Skeletal muscle satellite cell (primary cell): ENCODE data around the gene PRKAG2.

Source experiments
- H3K27me3 ChIP-seq: 2 replicates; pipeline ENCODE4 v1.7.0; 2013; ENCODE audit warnings: low read length; ENCODE audit not compliant: control insufficient read depth, insufficient read depth
- H3K36me3 ChIP-seq: 2 replicates; pipeline ENCODE4 v1.7.0; 2013; ENCODE audit warnings: mild to moderate bottlenecking, control low read depth, low read length; ENCODE audit not compliant: insufficient read depth
- H3K4me1 ChIP-seq: 2 replicates; pipeline ENCODE4 v1.7.0; 2013; ENCODE audit warnings: low read length; ENCODE audit not compliant: control insufficient read depth, insufficient read depth
- H3K4me2 ChIP-seq: 2 replicates; pipeline ENCODE4 v1.7.0; 2013; ENCODE audit warnings: mild to moderate bottlenecking, low read length
- H3K4me3 ChIP-seq: 2 replicates; pipeline ENCODE4 v1.7.0; 2013; ENCODE audit warnings: low read length
- H3K9ac ChIP-seq: 2 replicates; pipeline ENCODE4 v1.7.0; 2013; ENCODE audit warnings: mild to moderate bottlenecking, low read depth, low read length, moderate library complexity
- H3K9me3 ChIP-seq: replicated peaks from 2 replicates; pipeline ENCODE4 v1.7.0; 2013; ENCODE audit warnings: mild to moderate bottlenecking, control low read depth, low read length

PRKAG2 gene

GRCh38 chr7:151891753-151892152, 14.8 kb upstream of the PRKAG2 start:
- Histone ChIP-seq H3K9me3 (no peaks in the 10 kb centered on the region), H3K27me3 (peaks cover 66% of the 10 kb centered on the region), H3K9ac (no peak overlapping the region), H3K4me1 (no peaks in the 10 kb centered on the region), H3K4me2 (no peak overlapping the region), H3K4me3 (no peak overlapping the region), H3K36me3 (no peaks in the 10 kb centered on the region)

- no peak overlapping the region for H3K9ac ChIP-seq
- no peak overlapping the region for H3K4me3 ChIP-seq
- no peaks in the 10 kb centered on the region for H3K9me3 ChIP-seq
- H3K36me3 ChIP-seq, result no peaks in the 10 kb centered on the region
- H3K27me3 ChIP-seq, result peaks cover 68% of the 10 kb centered on the region
- no peaks in the 10 kb centered on the region for H3K4me1 ChIP-seq
- H3K4me2 ChIP-seq, result no peak overlapping the region
Observed at GRCh38 chr7:151891182-151891581, 14.3 kb upstream of the PRKAG2 start.

GRCh38 chr7:151890355-151891004, 13.6 kb upstream of the PRKAG2 start:
- Histone ChIP-seq H3K36me3 (no peaks in the 10 kb centered on the region), H3K9me3 (no peaks in the 10 kb centered on the region), H3K4me2 (no peak overlapping the region), H3K27me3 (peaks cover 75% of the 10 kb centered on the region), H3K4me1 (no peaks in the 10 kb centered on the region), H3K4me3 (no peak overlapping the region), H3K9ac (no peak overlapping the region)

- no peaks in the 10 kb centered on the region for H3K4me1 ChIP-seq
- H3K36me3 ChIP-seq, result no peaks in the 10 kb centered on the region
- no peak overlapping the region for H3K4me3 ChIP-seq
- H3K9ac ChIP-seq, result no peak overlapping the region
- H3K4me2 ChIP-seq, result no peak overlapping the region
- H3K27me3 ChIP-seq, result peaks cover 83% of the 10 kb centered on the region
- no peaks in the 10 kb centered on the region for H3K9me3 ChIP-seq
Observed at GRCh38 chr7:151889406-151890354, 12.8 kb upstream of the PRKAG2 start.

- Histone ChIP-seq H3K27me3 (peaks cover 90% of the 10 kb centered on the region), H3K4me3 (no peak overlapping the region), H3K4me1 (no peaks in the 10 kb centered on the region), H3K9me3 (no peaks in the 10 kb centered on the region), H3K36me3 (no peaks in the 10 kb centered on the region), H3K9ac (no peak overlapping the region), H3K4me2 (no peak overlapping the region)
Observed at GRCh38 chr7:151888079-151889067, 11.5 kb upstream of the PRKAG2 start.

- Histone ChIP-seq H3K36me3 (no peaks in the 10 kb centered on the region), H3K9me3 (no peaks in the 10 kb centered on the region), H3K9ac (no peak overlapping the region), H3K4me2 (no peak overlapping the region), H3K4me3 (no peak overlapping the region), H3K27me3 (peaks cover 93% of the 10 kb centered on the region), H3K4me1 (no peaks in the 10 kb centered on the region)
Observed at GRCh38 chr7:151886783-151887182, 9.9 kb upstream of the PRKAG2 start.

GRCh38 chr7:151885202-151885580, 8.3 kb upstream of the PRKAG2 start:
- Histone ChIP-seq H3K4me1 (no peaks in the 10 kb centered on the region), H3K4me2 (no peak overlapping the region), H3K9me3 (no peaks in the 10 kb centered on the region), H3K9ac (no peak overlapping the region), H3K27me3 (peaks cover 90% of the 10 kb centered on the region), H3K4me3 (no peak overlapping the region), H3K36me3 (no peaks in the 10 kb centered on the region)

- no peak overlapping the region for H3K9ac ChIP-seq
- H3K9me3 ChIP-seq, result no peaks in the 10 kb centered on the region
- peaks cover 90% of the 10 kb centered on the region for H3K27me3 ChIP-seq
- no peaks in the 10 kb centered on the region for H3K36me3 ChIP-seq
- no peak overlapping the region for H3K4me2 ChIP-seq
- H3K4me1 ChIP-seq, result no peaks in the 10 kb centered on the region
- H3K4me3 ChIP-seq, result no peak overlapping the region
Observed at GRCh38 chr7:151884312-151885201, 7.6 kb upstream of the PRKAG2 start.

GRCh38 chr7:151883857-151884256, 6.9 kb upstream of the PRKAG2 start:
- no peaks in the 10 kb centered on the region for H3K36me3 ChIP-seq
- H3K4me3 ChIP-seq, result no peak overlapping the region
- H3K9me3 ChIP-seq, result no peaks in the 10 kb centered on the region
- peaks cover 89% of the 10 kb centered on the region for H3K27me3 ChIP-seq
- H3K9ac ChIP-seq, result no peak overlapping the region
- no peak overlapping the region for H3K4me2 ChIP-seq
- no peaks in the 10 kb centered on the region for H3K4me1 ChIP-seq

GRCh38 chr7:151882734-151883133, 5.8 kb upstream of the PRKAG2 start:
- H3K27me3 ChIP-seq, result peaks cover 91% of the 10 kb centered on the region
- H3K9ac ChIP-seq, result no peak overlapping the region
- no peaks in the 10 kb centered on the region for H3K36me3 ChIP-seq
- H3K4me3 ChIP-seq, result no peak overlapping the region
- no peak overlapping the region for H3K4me2 ChIP-seq
- H3K4me1 ChIP-seq, result no peaks in the 10 kb centered on the region
- no peaks in the 10 kb centered on the region for H3K9me3 ChIP-seq
